ENCODE results near the gene SLC4A3. TPM values are rescaled to one million over a fixed set of nuclear protein-coding genes. Genes with fewer than 3 reads are reported as not detected.

Gene SLC4A3
- total RNA-seq, 1 donor from 2014 or later: 0.88 TPM

- Mint-ChIP-seq H3K4me1 (no peaks in the 10 kb centered on the region), H3K4me3 (no peak overlapping the region), H3K27me3 (ENCODE audit: insufficient read depth, low read depth) (peaks cover 2% of the 10 kb centered on the region), H3K9me3 (no peaks in the 10 kb centered on the region), H3K36me3 (peaks cover 25% of the 10 kb centered on the region), H3K27ac (peak overlapping the region; percentile 17)
- Histone ChIP-seq H4K20me1 (ENCODE audit: low read depth) (no peaks in the 10 kb centered on the region), H3K27me3 (no peaks in the 10 kb centered on the region), H3K79me2 (ENCODE audit: low read depth) (no peaks in the 10 kb centered on the region), H3K4me3 (no peak overlapping the region), H3K4me1 (no peaks in the 10 kb centered on the region), H3F3A (ENCODE audit: low read depth) (peaks cover 4% of the 10 kb centered on the region), H3K36me3 (no peaks in the 10 kb centered on the region), H3K9me3 (ENCODE audit: low read depth) (no peaks in the 10 kb centered on the region), H3K4me2 (no peak overlapping the region), H3K9ac (no peak overlapping the region), H2AFZ (replicated peaks) (no peak overlapping the region), H3K27ac (no peak overlapping the region)
- TF ChIP-seq, protein P1, sequence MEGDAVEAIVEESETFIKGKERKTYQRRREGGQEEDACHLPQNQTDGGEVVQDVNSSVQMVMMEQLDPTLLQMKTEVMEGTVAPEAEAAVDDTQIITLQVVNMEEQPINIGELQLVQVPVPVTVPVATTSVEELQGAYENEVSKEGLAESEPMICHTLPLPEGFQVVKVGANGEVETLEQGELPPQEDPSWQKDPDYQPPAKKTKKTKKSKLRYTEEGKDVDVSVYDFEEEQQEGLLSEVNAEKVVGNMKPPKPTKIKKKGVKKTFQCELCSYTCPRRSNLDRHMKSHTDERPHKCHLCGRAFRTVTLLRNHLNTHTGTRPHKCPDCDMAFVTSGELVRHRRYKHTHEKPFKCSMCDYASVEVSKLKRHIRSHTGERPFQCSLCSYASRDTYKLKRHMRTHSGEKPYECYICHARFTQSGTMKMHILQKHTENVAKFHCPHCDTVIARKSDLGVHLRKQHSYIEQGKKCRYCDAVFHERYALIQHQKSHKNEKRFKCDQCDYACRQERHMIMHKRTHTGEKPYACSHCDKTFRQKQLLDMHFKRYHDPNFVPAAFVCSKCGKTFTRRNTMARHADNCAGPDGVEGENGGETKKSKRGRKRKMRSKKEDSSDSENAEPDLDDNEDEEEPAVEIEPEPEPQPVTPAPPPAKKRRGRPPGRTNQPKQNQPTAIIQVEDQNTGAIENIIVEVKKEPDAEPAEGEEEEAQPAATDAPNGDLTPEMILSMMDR (IDR thresholded peaks at IDR 0.05): no peak
- TF ChIP-seq EZH2phosphoT487 (IDR thresholded peaks at IDR 0.05) (no peak), EZH2 (IDR thresholded peaks at IDR 0.05) (no peak)
- no peak for DNase-seq (ENCODE audit: low spot score)
Measured at GRCh38 chr2:219603771-219604170, 23.7 kb upstream of the SLC4A3 start.

GRCh38 chr2:219605607-219605954 is 21.8 kb upstream of the SLC4A3 start:
- H3K27ac Mint-ChIP-seq: no peak overlapping the region
- Histone ChIP-seq H3K27me3 (no peaks in the 10 kb centered on the region), H4K20me1 (ENCODE audit: low read depth) (no peaks in the 10 kb centered on the region), H3K4me3 (no peak overlapping the region), H2AFZ (replicated peaks) (no peak overlapping the region), H3K79me2 (ENCODE audit: low read depth) (no peaks in the 10 kb centered on the region), H3K9ac (no peak overlapping the region), H3K4me1 (no peaks in the 10 kb centered on the region), H3F3A (ENCODE audit: low read depth) (no peaks in the 10 kb centered on the region), H3K9me3 (ENCODE audit: low read depth) (no peaks in the 10 kb centered on the region), H3K36me3 (no peaks in the 10 kb centered on the region), H3K4me2 (no peak overlapping the region), H3K27ac (no peak overlapping the region)
- H3K4me1 Mint-ChIP-seq: no peaks in the 10 kb centered on the region
- H3K9me3 Mint-ChIP-seq: no peaks in the 10 kb centered on the region
- TF ChIP-seq, protein P1 (IDR thresholded peaks at IDR 0.05): no peak
- TF ChIP-seq EZH2 (IDR thresholded peaks at IDR 0.05) (no peak), EZH2phosphoT487 (IDR thresholded peaks at IDR 0.05) (no peak)
- no peak overlapping the region for H3K4me3 Mint-ChIP-seq
- peaks cover 28% of the 10 kb centered on the region for H3K36me3 Mint-ChIP-seq
- peaks cover 2% of the 10 kb centered on the region for H3K27me3 Mint-ChIP-seq (ENCODE audit: insufficient read depth, low read depth)
- DNase-seq (ENCODE audit: low spot score): no peak

- Histone ChIP-seq H2AFZ (replicated peaks) (no peak overlapping the region), H4K20me1 (ENCODE audit: low read depth) (no peaks in the 10 kb centered on the region), H3K27ac (no peak overlapping the region), H3F3A (ENCODE audit: low read depth) (no peaks in the 10 kb centered on the region), H3K9ac (no peak overlapping the region), H3K9me3 (ENCODE audit: low read depth) (no peaks in the 10 kb centered on the region), H3K36me3 (no peaks in the 10 kb centered on the region), H3K27me3 (no peaks in the 10 kb centered on the region), H3K4me1 (no peaks in the 10 kb centered on the region), H3K4me2 (no peak overlapping the region), H3K79me2 (ENCODE audit: low read depth) (no peaks in the 10 kb centered on the region), H3K4me3 (no peak overlapping the region)
- Mint-ChIP-seq H3K27me3 (ENCODE audit: insufficient read depth, low read depth) (peaks cover 5% of the 10 kb centered on the region), H3K27ac (no peak overlapping the region), H3K4me1 (peaks cover 4% of the 10 kb centered on the region), H3K4me3 (no peak overlapping the region), H3K36me3 (peaks cover 30% of the 10 kb centered on the region), H3K9me3 (no peaks in the 10 kb centered on the region)
- DNase-seq (ENCODE audit: low spot score): no peak
- TF ChIP-seq EZH2phosphoT487 (IDR thresholded peaks at IDR 0.05): no peak
- TF ChIP-seq EZH2 (IDR thresholded peaks at IDR 0.05): no peak
- TF ChIP-seq, protein P1 (IDR thresholded peaks at IDR 0.05): no peak
Measured at GRCh38 chr2:219607931-219608330, 19.5 kb upstream of the SLC4A3 start.

Data from neural progenitor cell (in vitro differentiated cells).